Measurements from ENCODE around the gene CCDC82.

The CCDC82 gene

GRCh38 chr11:96412761-96413381 is 23.2 kb upstream of the CCDC82 start:
- TF ChIP-seq CREB1 (IDR thresholded peaks at IDR 0.05; ENCODE audit: low read depth) (no peak), YY1 (IDR thresholded peaks at IDR 0.05; ENCODE audit: low read depth) (no peak), TCF12 (IDR thresholded peaks at IDR 0.05; ENCODE audit: low read depth) (no peak), RAD21 (IDR thresholded peaks at IDR 0.05; ENCODE audit: low read depth) (no peak)

- TF ChIP-seq YY1 (IDR thresholded peaks at IDR 0.05; ENCODE audit: low read depth) = no peak
- no peak for TF ChIP-seq FOXM1 (IDR thresholded peaks at IDR 0.05; ENCODE audit: borderline replicate concordance, low read depth)
- no peak for TF ChIP-seq TCF12 (IDR thresholded peaks at IDR 0.05; ENCODE audit: low read depth)
- TF ChIP-seq MAX (IDR thresholded peaks at IDR 0.05) = no peak
- TF ChIP-seq REST (IDR thresholded peaks at IDR 0.05; ENCODE audit: low read depth) = no peak
- TF ChIP-seq EGR1 (IDR thresholded peaks at IDR 0.05) = no peak
- TF ChIP-seq TEAD4 (IDR thresholded peaks at IDR 0.05) = no peak
- no peak for TF ChIP-seq CEBPB (IDR thresholded peaks at IDR 0.05)
- TF ChIP-seq ZBTB7A (IDR thresholded peaks at IDR 0.05; ENCODE audit: low read depth) = no peak
- no peak for TF ChIP-seq USF1 (IDR thresholded peaks at IDR 0.05)
- TF ChIP-seq TAF1 (IDR thresholded peaks at IDR 0.05; ENCODE audit: low read depth) = no peak
- TF ChIP-seq NFIC (IDR thresholded peaks at IDR 0.05) = no peak
- no peak for TF ChIP-seq RAD21 (IDR thresholded peaks at IDR 0.05; ENCODE audit: low read depth)
Observed at GRCh38 chr11:96400697-96401096, 11.0 kb upstream of the CCDC82 start.

GRCh38 chr11:96397863-96398262 is 8.2 kb upstream of the CCDC82 start:
- no peak for TF ChIP-seq TCF12 (IDR thresholded peaks at IDR 0.05; ENCODE audit: low read depth)
- TF ChIP-seq TEAD4 (IDR thresholded peaks at IDR 0.05) = no peak
- no peak for TF ChIP-seq NFIC (IDR thresholded peaks at IDR 0.05)
- no peak for TF ChIP-seq REST (IDR thresholded peaks at IDR 0.05; ENCODE audit: low read depth)
- TF ChIP-seq YY1 (IDR thresholded peaks at IDR 0.05; ENCODE audit: low read depth) = no peak
- no peak for TF ChIP-seq CEBPB (IDR thresholded peaks at IDR 0.05)
- no peak for TF ChIP-seq ZBTB7A (IDR thresholded peaks at IDR 0.05; ENCODE audit: low read depth)
- TF ChIP-seq CREB1 (IDR thresholded peaks at IDR 0.05; ENCODE audit: low read depth) = no peak
- no peak for TF ChIP-seq FOXM1 (IDR thresholded peaks at IDR 0.05; ENCODE audit: borderline replicate concordance, low read depth)

- TF ChIP-seq REST (IDR thresholded peaks at IDR 0.05; ENCODE audit: low read depth) = no peak
- TF ChIP-seq TCF12 (IDR thresholded peaks at IDR 0.05; ENCODE audit: low read depth) = no peak
- TF ChIP-seq CEBPB (IDR thresholded peaks at IDR 0.05) = no peak
- TF ChIP-seq USF1 (IDR thresholded peaks at IDR 0.05) = no peak
- no peak for TF ChIP-seq RAD21 (IDR thresholded peaks at IDR 0.05; ENCODE audit: low read depth)
- TF ChIP-seq TAF1 (IDR thresholded peaks at IDR 0.05; ENCODE audit: low read depth) = no peak
- no peak for TF ChIP-seq EGR1 (IDR thresholded peaks at IDR 0.05)
- no peak for TF ChIP-seq EP300 (IDR thresholded peaks at IDR 0.05; ENCODE audit: borderline replicate concordance)
- TF ChIP-seq ZBTB7A (IDR thresholded peaks at IDR 0.05; ENCODE audit: low read depth) = no peak
- no peak for TF ChIP-seq CREB1 (IDR thresholded peaks at IDR 0.05; ENCODE audit: low read depth)
- no peak for TF ChIP-seq MAX (IDR thresholded peaks at IDR 0.05)
- no peak for TF ChIP-seq FOXM1 (IDR thresholded peaks at IDR 0.05; ENCODE audit: borderline replicate concordance, low read depth)
- TF ChIP-seq YY1 (IDR thresholded peaks at IDR 0.05; ENCODE audit: low read depth) = no peak
- TF ChIP-seq TEAD4 (IDR thresholded peaks at IDR 0.05) = no peak
- no peak for TF ChIP-seq NFIC (IDR thresholded peaks at IDR 0.05)
Observed at GRCh38 chr11:96396637-96397036, 6.9 kb upstream of the CCDC82 start.

All from Ishikawa (cell line).